Stimulated activated CD4-positive, alpha-beta T cell treated with anti-CD3 and anti-CD28 coated beads, Interleukin-2, amount 100 ng/mL, for 4 hours (primary cell): Measurements from ENCODE around the gene OTUB1.

Experiments used
- DNase-seq: peaks from one replicate; pipeline ENCODE4 v3.0.0-alpha.2; 2020; ENCODE audit warnings: low read depth

Gene OTUB1

GRCh38 chr11:63974259-63975143 lies 11.7 kb upstream of the OTUB1 start, which contains the start of gene COX8A:
Gene COX8A (plus strand): TSS chr11:63974620. CDS start chr11:63974681, 61 bp downstream.
- peak; percentile 93 for DNase-seq

GRCh38 chr11:63978551-63979239 lies 7.5 kb upstream of the OTUB1 start:
- DNase-seq: no peak

GRCh38 chr11:63979426-63979825 lies 6.8 kb upstream of the OTUB1 start:
- no peak for DNase-seq

GRCh38 chr11:63985812-63986155 lies 454 bp upstream of the OTUB1 start:
- peak; percentile 47 for DNase-seq

- DNase-seq: no peak
Measured at GRCh38 chr11:63986932-63987513, 785 bp downstream of the OTUB1 start.

- DNase-seq: no peak
Measured at GRCh38 chr11:63991558-63991957, 5.3 kb downstream of the OTUB1 start.

GRCh38 chr11:63993100-63993499 lies 6.9 kb downstream of the OTUB1 start:
- no peak for DNase-seq

GRCh38 chr11:63993993-63994392 lies 7.8 kb downstream of the OTUB1 start:
- no peak for DNase-seq

GRCh38 chr11:63996512-63996911 lies 10.3 kb downstream of the OTUB1 start:
- no peak for DNase-seq

GRCh38 chr11:63997104-63997700 lies 11.0 kb downstream of the OTUB1 start:
- no peak for DNase-seq

- no peak for DNase-seq
Measured at GRCh38 chr11:63997801-63998337, 11.6 kb downstream of the OTUB1 start.

- DNase-seq: no peak
Measured at GRCh38 chr11:63998558-63999348, 12.5 kb downstream of the OTUB1 start.

GRCh38 chr11:63999349-64000025 lies 13.2 kb downstream of the OTUB1 start:
- DNase-seq: peak; percentile 65

GRCh38 chr11:64000026-64000739 lies 13.9 kb downstream of the OTUB1 start:
- peak; percentile 61 for DNase-seq

GRCh38 chr11:64000740-64001483 lies 14.7 kb downstream of the OTUB1 start:
- no peak for DNase-seq

GRCh38 chr11:64001484-64002420 lies 15.5 kb downstream of the OTUB1 start:
- no peak for DNase-seq

- no peak for DNase-seq
Measured at GRCh38 chr11:64003807-64004589, 17.8 kb downstream of the OTUB1 start.
